K562 (cell line): ENCODE data around the gene HPCAL1. TPM values are rescaled to one million over a fixed set of nuclear protein-coding genes. Genes with fewer than 3 reads are reported as not detected.
A peak's percentile ranks its signal among the peaks of the same experiment; 100 is the strongest.

ENCODE experiments used
- ATAC-seq: fragments of 200-7000 bp; cut with Tn5 transposase; 3 replicates; pipeline ENCODE4 v1.9.1; 2020; ENCODE audit warnings: moderate library complexity
- BruUV-seq: library from RNA; stranded (reverse); fragments of 400-500 nt; replicated peaks from 2 replicates; lab custom pipeline; 2021; lab: Mats Ljungman, UMichigan
- CTCF ChIA-PET: fragments of 300-600 bp; formaldehyde crosslinking; extraction: SDS; loops from one replicate; lab custom pipeline; 2021; ENCODE audit warnings: low intra/inter-chr PET ratio; lab: Yijun Ruan, JAX
- POLR2A ChIA-PET: fragments of 300-600, 350-650 bp; sonication (Branson Sonifier 250); formaldehyde crosslinking; extraction: SDS; loops from one replicate; lab custom pipeline; 2021; ENCODE audit warnings: antibody characterized with exemption, inconsistent platforms; lab: Yijun Ruan, JAX
- DNase-seq, 4 experiments: peaks; one replicate each; pipeline versions ENCODE4 v3.0.0 to v3.0.0-alpha.2; 2011 to 2018; ENCODE audit warnings: low spot score in 3 of 4, mixed read lengths in 3 of 4; ENCODE audit errors: extremely low read depth in 1 of 4
- FAIRE-seq: peaks from 2 replicates; lab custom pipeline; 2011; peaks lifted over from hg19 to GRCh38; lab: Jason Lieb, UNC
- H2AFZ ChIP-seq: 2 replicates; pipeline ENCODE4 v1.6.0; 2011; ENCODE audit warnings: low read depth, low read length, control low read depth, inconsistent platforms
- H3K27ac ChIP-seq: fragments of 200-600 bp; 3 replicates; pipeline ENCODE4 v1.8.0; 2011; ENCODE audit warnings: low read depth, mild to moderate bottlenecking, control low read depth, inconsistent platforms, low read length, moderate library complexity, mixed read lengths; ENCODE audit errors: extremely low read depth
- H3K27me3 ChIP-seq, 2 experiments: fragments of 300-600 bp in 1 of 2; 2 replicates in 1 of 2; 3 replicates in 1 of 2; pipeline versions ENCODE4 v1.6.0 to v1.8.0; 2011; ENCODE audit warnings: inconsistent platforms in 2 of 2, low read length in 2 of 2, mild to moderate bottlenecking in 1 of 2, mixed read lengths in 1 of 2, moderate library complexity in 1 of 2; ENCODE audit not compliant: control insufficient read depth in 2 of 2, insufficient read depth in 2 of 2
- H3K36me3 ChIP-seq: fragments of 300-600 bp; 3 replicates; pipeline ENCODE4 v1.8.0; 2011; ENCODE audit warnings: mild to moderate bottlenecking, low read length, inconsistent platforms; ENCODE audit not compliant: control insufficient read depth, insufficient read depth
- H3K4me1 ChIP-seq, 2 experiments: fragments of 200-600 bp in 1 of 2; replicated peaks in 1 of 2; 2 replicates in 1 of 2; 3 replicates in 1 of 2; pipeline versions ENCODE4 v1.5.1 to v1.8.0; 2011; ENCODE audit warnings: inconsistent platforms in 2 of 2, low read length in 2 of 2, mild to moderate bottlenecking in 1 of 2, mixed read lengths in 1 of 2, moderate library complexity in 1 of 2; ENCODE audit not compliant: control insufficient read depth in 2 of 2, insufficient read depth in 2 of 2
- H3K4me2 ChIP-seq: 2 replicates; pipeline ENCODE4 v1.6.1; 2011; ENCODE audit warnings: low read length, control low read depth, inconsistent platforms, mixed read lengths; ENCODE audit not compliant: insufficient read depth
- H3K4me3 ChIP-seq: fragments of 200-600 bp; sonication (generic), shearing (Covaris generic); 2 replicates; pipeline ENCODE4 v1.5.1; 2016; ENCODE audit warnings: control low read depth, inconsistent platforms
- H3K79me2 ChIP-seq: fragments of 200-600 bp; 3 replicates; pipeline ENCODE4 v1.8.0; 2011; ENCODE audit warnings: low read length, inconsistent platforms; ENCODE audit not compliant: control insufficient read depth, insufficient read depth
- H3K9ac ChIP-seq, 2 experiments: 2 replicates each; pipeline versions ENCODE4 v1.6.0 to v1.6.1; 2011; ENCODE audit warnings: low read depth in 2 of 2, low read length in 2 of 2, control low read depth in 1 of 2, inconsistent platforms in 1 of 2, mild to moderate bottlenecking in 1 of 2, mixed read lengths in 1 of 2; ENCODE audit not compliant: insufficient read depth in 1 of 2
- H3K9me1 ChIP-seq: one replicate; pipeline ENCODE4 v1.6.0; 2011; ENCODE audit warnings: inconsistent platforms, mild to moderate bottlenecking, low read length, moderate library complexity; ENCODE audit not compliant: control insufficient read depth, insufficient read depth
- H3K9me3 ChIP-seq: replicated peaks from 2 replicates; pipeline ENCODE4 v1.5.1; 2011; ENCODE audit warnings: low read depth, low read length, inconsistent platforms; ENCODE audit not compliant: control insufficient read depth, insufficient read depth
- H4K20me1 ChIP-seq: replicated peaks from 2 replicates; pipeline ENCODE4 v1.6.1; 2011; ENCODE audit warnings: low read length, inconsistent platforms, mixed read lengths; ENCODE audit not compliant: control insufficient read depth, insufficient read depth
- ASH1L ChIP-seq: fragments of 450-650 bp; IDR thresholded peaks from 2 replicates; pipeline ENCODE4 v1.6.1; 2018; ENCODE audit warnings: borderline replicate concordance, mild to moderate bottlenecking, low read depth; ENCODE audit not compliant: partially characterized antibody
- CBFA2T2 ChIP-seq: fragments of 450-650 bp; conservative IDR thresholded peaks from 2 replicates; pipeline ENCODE4 v1.6.1; 2017; ENCODE audit warnings: mild to moderate bottlenecking
- ELF2 ChIP-seq: fragments of 250-450 bp; sonication (Bioruptor Pico); IDR thresholded peaks from 2 replicates; pipeline ENCODE4 v1.5.0; 2021; ENCODE audit warnings: mild to moderate bottlenecking
- JUNB ChIP-seq: fragments of 450-650 bp; formaldehyde crosslinking; conservative IDR thresholded peaks from 2 replicates; pipeline ENCODE4 v1.4.0; 2020; ENCODE audit warnings: mild to moderate bottlenecking
- NFRKB ChIP-seq: fragments of 450-650 bp; IDR thresholded peaks from 2 replicates; pipeline ENCODE4 v1.6.1; 2016; ENCODE audit warnings: low read depth
- POLR3A ChIP-seq: IDR thresholded peaks from 2 replicates; pipeline ENCODE4 v1.6.1; 2011; ENCODE audit warnings: borderline replicate concordance, mild to moderate bottlenecking, moderate library complexity; ENCODE audit not compliant: insufficient read length, insufficient read depth; ENCODE audit errors: extremely low read depth
- RBM15 ChIP-seq: fragments of 200-400 bp; formaldehyde crosslinking; IDR thresholded peaks from 2 replicates; pipeline ENCODE4 v1.6.1; 2018; ENCODE audit warnings: mild to moderate bottlenecking, low read length, moderate library complexity; ENCODE audit not compliant: insufficient read depth
- SNIP1 ChIP-seq: fragments of 450-650 bp; IDR thresholded peaks from 2 replicates; pipeline ENCODE4 v1.7.1; 2017; ENCODE audit warnings: low read depth, mild to moderate bottlenecking
- ZNF584 ChIP-seq: fragments of 200-800 bp; sonication (Bioruptor generic); IDR thresholded peaks from 2 replicates; pipeline ENCODE4 v1.6.1; 2016; ENCODE audit warnings: low read depth, mild to moderate bottlenecking, missing genetic modification characterization, missing compliant biosample characterization
- ZNF76 ChIP-seq: fragments of 250-450 bp; sonication (Bioruptor Pico); IDR thresholded peaks from 2 replicates; pipeline ENCODE4 v1.4.0; 2020; ENCODE audit warnings: mild to moderate bottlenecking, moderate library complexity, borderline replicate concordance
- WGBS: fragments of 100-300 bp; shearing (Covaris generic); methylation state at CpG from one replicate; pipeline ENCODE4 v1.1.6; 2016; ENCODE audit warnings: low coverage, mixed read lengths; ENCODE audit not compliant: insufficient coverage; ENCODE audit errors: missing lambda C conversion rate; 5-methylcytosine and 5-hydroxymethylcytosine counted together
- in situ Hi-C: fragments of 300-500 bp; cut with MboI; formaldehyde crosslinking; loops from 4 replicates; pipeline ENCODE4 v1.15.0; 2018; ENCODE audit warnings: inconsistent platforms, mixed read lengths
- intact Hi-C: fragments of 100-400 bp; cut with micrococcal nuclease; formaldehyde crosslinking; loops from 2 replicates; pipeline ENCODE4 v1.14.2; 2022
- polyA plus RNA-seq, 8 experiments: library from polyadenylated mRNA; depleted of rRNA in 4 of 8; stranded (reverse) in 5 of 8; unstranded in 3 of 8; fragments of >200 nt; fragmentation: Nextera tagmentation in 2 of 8; fragmentation: Illumina TruSeq in 1 of 8; extraction: Ambion mirVana in 2 of 8; extraction: Trizol in 1 of 8; gene quantifications; 2 replicates each; pipeline versions ENCODE4 v1.2.1 to v1.2.3, GENCODE V29; 2011 to 2014; ENCODE audit warnings: inconsistent platforms in 1 of 8, missing spikeins in 1 of 8
- total RNA-seq, 7 experiments: library from RNA; depleted of rRNA in 6 of 7; stranded (reverse); fragments of >200 nt in 6 of 7; fragmentation: Illumina TruSeq in 2 of 7; extraction: Trizol in 2 of 7; gene quantifications; 2 replicates each; pipeline versions ENCODE4 v1.2.1 to v1.2.3, GENCODE V29; 2011 to 2021; ENCODE audit warnings: low replicate concordance in 1 of 7
- TF ChIP-seq, protein P1 (sequence below): sonication (generic); formaldehyde crosslinking; IDR thresholded peaks from 2 replicates; pipeline ENCODE4 v1.8.0; 2022; ENCODE audit warnings: mild to moderate bottlenecking, missing genetic modification reagents
- TF ChIP-seq, protein P2 (sequence below), 2 experiments: fragments of 450-650 bp in 1 of 2; sonication (generic) in 1 of 2; formaldehyde crosslinking; conservative IDR thresholded peaks; 2 replicates each; pipeline versions ENCODE4 v1.4.0 to v1.8.1; 2020 to 2022; ENCODE audit warnings: mild to moderate bottlenecking in 1 of 2, missing genetic modification reagents in 1 of 2
- TF ChIP-seq, protein P3 (sequence below): fragments of 250-450 bp; sonication (Bioruptor Pico); IDR thresholded peaks from 2 replicates; pipeline ENCODE4 v1.4.0; 2020; ENCODE audit warnings: mild to moderate bottlenecking

The HPCAL1 gene
- total and polyA plus RNA-seq, 9 of the 15 experiments (the other 6 are each of a cell fraction or from before 2014, with no cell fraction given) = 2.7 to 65.5 (median 23.9) TPM

DNA sequence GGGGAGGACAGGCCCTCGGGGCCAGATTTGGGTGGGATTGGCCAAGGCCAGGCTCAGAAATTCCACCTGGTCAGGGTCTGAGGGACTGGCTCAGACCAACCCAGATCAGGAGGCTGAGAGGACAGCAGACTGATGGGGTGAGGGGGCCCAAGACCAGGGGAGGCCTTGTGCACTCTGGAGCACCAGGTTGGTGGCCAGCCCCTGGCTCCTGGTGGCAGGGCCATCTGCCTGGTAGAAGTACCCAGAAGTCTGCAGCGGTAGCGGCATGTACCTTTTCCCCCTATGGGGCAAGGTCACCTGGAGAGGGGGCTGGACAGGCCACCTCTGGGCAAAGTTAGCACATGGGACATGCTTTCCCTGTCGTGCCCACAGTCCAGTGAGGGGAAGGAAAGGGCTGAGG is 166.6 kb downstream of the HPCAL1 start (continued):
- TF ChIP-seq, protein P1, sequence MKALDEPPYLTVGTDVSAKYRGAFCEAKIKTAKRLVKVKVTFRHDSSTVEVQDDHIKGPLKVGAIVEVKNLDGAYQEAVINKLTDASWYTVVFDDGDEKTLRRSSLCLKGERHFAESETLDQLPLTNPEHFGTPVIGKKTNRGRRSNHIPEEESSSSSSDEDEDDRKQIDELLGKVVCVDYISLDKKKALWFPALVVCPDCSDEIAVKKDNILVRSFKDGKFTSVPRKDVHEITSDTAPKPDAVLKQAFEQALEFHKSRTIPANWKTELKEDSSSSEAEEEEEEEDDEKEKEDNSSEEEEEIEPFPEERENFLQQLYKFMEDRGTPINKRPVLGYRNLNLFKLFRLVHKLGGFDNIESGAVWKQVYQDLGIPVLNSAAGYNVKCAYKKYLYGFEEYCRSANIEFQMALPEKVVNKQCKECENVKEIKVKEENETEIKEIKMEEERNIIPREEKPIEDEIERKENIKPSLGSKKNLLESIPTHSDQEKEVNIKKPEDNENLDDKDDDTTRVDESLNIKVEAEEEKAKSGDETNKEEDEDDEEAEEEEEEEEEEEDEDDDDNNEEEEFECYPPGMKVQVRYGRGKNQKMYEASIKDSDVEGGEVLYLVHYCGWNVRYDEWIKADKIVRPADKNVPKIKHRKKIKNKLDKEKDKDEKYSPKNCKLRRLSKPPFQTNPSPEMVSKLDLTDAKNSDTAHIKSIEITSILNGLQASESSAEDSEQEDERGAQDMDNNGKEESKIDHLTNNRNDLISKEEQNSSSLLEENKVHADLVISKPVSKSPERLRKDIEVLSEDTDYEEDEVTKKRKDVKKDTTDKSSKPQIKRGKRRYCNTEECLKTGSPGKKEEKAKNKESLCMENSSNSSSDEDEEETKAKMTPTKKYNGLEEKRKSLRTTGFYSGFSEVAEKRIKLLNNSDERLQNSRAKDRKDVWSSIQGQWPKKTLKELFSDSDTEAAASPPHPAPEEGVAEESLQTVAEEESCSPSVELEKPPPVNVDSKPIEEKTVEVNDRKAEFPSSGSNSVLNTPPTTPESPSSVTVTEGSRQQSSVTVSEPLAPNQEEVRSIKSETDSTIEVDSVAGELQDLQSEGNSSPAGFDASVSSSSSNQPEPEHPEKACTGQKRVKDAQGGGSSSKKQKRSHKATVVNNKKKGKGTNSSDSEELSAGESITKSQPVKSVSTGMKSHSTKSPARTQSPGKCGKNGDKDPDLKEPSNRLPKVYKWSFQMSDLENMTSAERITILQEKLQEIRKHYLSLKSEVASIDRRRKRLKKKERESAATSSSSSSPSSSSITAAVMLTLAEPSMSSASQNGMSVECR = no peak
- TF ChIP-seq NFRKB (no peak), ASH1L (no peak)
- TF ChIP-seq, all 486 proteins: peak for 0

DNA sequence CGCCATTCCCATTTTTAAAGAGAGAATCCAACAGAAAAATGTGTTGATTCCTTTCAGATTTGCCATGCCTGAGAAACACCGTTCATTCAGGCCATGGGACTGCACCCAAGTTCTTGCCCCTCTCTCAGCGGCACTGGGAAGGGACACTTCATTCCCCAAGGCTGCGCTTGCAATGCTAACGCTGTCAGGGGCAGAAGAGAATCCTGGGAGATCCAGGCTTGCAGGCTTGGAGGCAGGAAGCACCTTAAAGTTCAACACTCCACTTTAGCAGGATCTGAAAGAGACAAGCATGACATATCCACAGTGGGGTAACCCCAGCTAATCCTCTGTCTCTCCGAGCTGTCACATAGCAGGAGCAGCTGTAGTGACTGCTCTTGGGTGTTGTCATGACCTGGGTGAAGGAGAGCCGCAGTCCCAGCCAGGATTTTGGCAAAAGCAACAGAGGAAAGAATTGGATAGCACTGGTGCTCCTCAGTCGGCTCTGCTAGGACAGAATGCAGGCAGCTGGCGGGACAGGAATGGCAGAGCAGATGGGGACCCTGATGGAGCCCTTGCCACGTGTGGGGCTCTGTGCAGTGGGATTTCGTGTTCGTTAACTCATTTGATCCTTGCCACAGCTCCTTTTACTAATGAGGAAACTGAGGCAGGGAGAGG is 167.4 kb downstream of the HPCAL1 start:
- in situ Hi-C loops = no loop called here
- Histone ChIP-seq H3K9ac (0 out of 4 replicates have a peak overlapping the region, but pooled peaks of 1 of the 2 experiments have one; percentile 17), H3K36me3 (no peaks in the 10 kb centered on the region), H3K9me3 (no peaks in the 10 kb centered on the region), H3K27ac (no peak overlapping the region), H3K4me1 (peaks cover 3 to 5% of the 10 kb centered on the region in 2 experiments; a peak in 4 of 5 replicates), H2AFZ (no peak overlapping the region), H4K20me1 (no peaks in the 10 kb centered on the region), H3K79me2 (no peaks in the 10 kb centered on the region), H3K27me3 (peaks cover 13 to 29% of the 10 kb centered on the region in 2 experiments; a peak in 3 of 5 replicates), H3K4me3 (no peak overlapping the region), H3K4me2 (no peak overlapping the region), H3K9me1 (no peaks in the 10 kb centered on the region)
- ATAC-seq (no peak), FAIRE-seq (no peak), DNase-seq (no peak)
- BruUV-seq = no TSS peak
- ChIA-PET POLR2A (interaction anchor here (0.7 to 0.9 kb wide), 2 partner anchors 13 to 24 kb away, joined by 3 read pairs; no protein-coding TSS in a partner anchor), CTCF (no interaction called here)
- intact Hi-C loops = no loop called here
- WGBS = 36% methylated on average over 12 of the region's 12 CpGs
- no peak for TF ChIP-seq RBM15
- TF ChIP-seq ASH1L = no peak
- no peak for TF ChIP-seq CBFA2T2
- TF ChIP-seq, protein P2, sequence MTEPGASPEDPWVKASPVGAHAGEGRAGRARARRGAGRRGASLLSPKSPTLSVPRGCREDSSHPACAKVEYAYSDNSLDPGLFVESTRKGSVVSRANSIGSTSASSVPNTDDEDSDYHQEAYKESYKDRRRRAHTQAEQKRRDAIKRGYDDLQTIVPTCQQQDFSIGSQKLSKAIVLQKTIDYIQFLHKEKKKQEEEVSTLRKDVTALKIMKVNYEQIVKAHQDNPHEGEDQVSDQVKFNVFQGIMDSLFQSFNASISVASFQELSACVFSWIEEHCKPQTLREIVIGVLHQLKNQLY (CRISPR knock-in tag; conservative IDR thresholded peaks at IDR 0.05) = no peak
- TF ChIP-seq ZNF76 = no peak
- TF ChIP-seq POLR3A = no peak
- no peak for TF ChIP-seq SNIP1
- TF ChIP-seq ELF2 = no peak
- no peak for TF ChIP-seq JUNB (CRISPR knock-in tag)
- TF ChIP-seq, protein P3, sequence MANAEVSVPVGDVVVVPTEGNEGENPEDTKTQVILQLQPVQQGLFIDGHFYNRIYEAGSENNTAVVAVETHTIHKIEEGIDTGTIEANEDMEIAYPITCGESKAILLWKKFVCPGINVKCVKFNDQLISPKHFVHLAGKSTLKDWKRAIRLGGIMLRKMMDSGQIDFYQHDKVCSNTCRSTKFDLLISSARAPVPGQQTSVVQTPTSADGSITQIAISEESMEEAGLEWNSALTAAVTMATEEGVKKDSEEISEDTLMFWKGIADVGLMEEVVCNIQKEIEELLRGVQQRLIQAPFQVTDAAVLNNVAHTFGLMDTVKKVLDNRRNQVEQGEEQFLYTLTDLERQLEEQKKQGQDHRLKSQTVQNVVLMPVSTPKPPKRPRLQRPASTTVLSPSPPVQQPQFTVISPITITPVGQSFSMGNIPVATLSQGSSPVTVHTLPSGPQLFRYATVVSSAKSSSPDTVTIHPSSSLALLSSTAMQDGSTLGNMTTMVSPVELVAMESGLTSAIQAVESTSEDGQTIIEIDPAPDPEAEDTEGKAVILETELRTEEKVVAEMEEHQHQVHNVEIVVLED (CRISPR knock-in tag) = no peak
- TF ChIP-seq ZNF584 (CRISPR knock-in tag) = no peak
